Hematopoietic multipotent progenitor cell treated with erythropoietin and hydrocortisone succinate and interleukin-3 and kit ligand, for 8 days (in vitro differentiated cells): ENCODE data around the gene PXYLP1.
"Not testable (repeated sequence)": the region's sequence is repeated elsewhere in the genome, so short reads cannot be mapped to it uniquely, and the experiment has no call there.

ENCODE experiments used
- DNase-seq: peaks from one replicate; pipeline ENCODE4 v3.0.0-alpha.2; 2015

PXYLP1 gene

DNA sequence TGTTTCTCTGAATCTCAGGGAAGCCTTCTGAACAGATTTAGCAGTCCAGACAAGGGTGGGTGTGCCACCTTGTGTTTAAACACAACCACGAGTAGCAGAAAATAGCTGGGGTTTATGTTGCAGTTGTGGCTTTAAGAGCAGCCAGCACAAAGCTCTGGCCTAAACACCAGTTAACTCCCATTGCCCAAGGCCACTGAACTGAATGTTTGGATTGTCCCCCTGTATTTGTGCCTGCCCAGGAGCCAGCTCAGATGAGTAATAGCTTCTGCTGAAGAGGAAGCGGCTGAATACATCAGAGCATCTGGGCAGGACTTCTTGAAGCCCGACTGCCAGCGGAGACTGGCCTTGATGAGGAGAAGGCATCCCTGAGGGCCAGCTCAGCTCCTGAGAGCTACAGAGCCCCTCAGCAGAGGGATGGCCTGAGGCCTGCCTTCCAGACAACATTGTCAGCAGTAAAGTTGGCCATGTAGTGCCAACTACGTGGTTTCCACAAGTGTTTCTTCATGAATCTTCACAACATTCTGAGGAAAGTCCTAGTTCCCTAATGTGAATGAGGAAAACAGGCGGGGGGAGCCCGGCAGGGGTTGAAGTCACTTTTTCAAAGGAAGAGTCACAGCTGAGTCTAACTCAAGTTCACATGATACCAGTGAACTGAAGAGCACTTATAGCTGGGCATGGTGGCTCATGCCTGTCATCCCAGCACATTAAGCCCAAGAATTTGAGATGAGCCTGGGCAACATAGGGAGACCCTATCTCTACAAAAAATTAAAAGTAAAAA, 70.9 kb downstream of the PXYLP1 start:
- DNase-seq = no peak

DNA sequence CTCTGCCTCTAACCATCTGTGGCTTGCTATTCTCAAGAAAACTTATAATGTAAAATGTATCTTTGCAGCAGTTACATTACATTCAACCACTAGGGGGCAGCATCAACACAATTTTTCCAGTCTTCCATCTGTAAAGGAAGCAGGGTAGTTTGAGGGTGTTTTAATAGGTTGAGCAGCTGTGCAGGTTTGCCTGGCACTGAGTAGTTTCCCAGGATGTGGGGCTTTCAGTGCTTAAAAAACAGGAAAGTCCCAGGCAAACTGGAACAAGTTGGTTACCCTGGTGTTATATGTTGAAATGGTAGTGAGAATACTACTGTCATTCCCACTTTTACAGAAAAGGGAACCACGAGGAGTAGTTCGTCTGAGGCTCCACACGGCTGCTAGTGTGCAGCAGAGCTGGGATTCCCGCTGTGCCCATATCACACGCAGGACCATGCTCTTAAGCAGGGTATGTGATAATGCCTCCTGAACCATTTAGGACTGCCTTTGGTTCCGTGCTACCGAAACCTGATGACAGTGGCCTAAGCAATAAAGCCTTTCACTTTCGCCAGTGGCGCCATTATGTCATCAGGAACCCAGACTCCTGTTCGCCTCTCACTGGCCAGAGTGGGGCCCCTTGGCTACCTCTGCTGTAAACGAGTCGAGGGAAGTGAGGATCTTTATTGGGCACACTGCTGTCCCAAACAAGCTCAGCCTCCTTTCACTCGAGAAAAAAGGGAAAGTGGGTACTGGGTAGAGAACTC, 72.0 kb downstream of the PXYLP1 start:
- DNase-seq = peak; percentile 89

DNA sequence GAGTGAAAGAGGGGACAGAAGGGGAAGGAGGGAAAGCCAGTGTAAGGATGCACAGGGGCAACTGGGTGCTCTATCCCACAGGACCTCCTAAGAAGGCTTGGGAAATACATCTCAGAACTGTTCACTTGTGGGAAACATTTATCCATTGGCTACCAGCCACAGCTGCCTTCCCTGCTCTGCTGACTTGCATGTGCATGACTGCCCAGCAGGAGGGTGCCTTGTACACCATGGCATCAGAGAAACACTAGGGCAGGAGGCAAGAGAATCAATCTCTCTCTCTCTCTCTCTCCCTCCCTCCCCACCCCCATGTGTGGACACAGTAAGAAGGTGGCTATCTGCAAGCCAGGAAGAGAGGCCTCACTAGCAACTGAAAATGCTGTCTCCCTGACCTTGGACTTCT, 73.8 kb downstream of the PXYLP1 start:
- peak; percentile 33 for DNase-seq

DNA sequence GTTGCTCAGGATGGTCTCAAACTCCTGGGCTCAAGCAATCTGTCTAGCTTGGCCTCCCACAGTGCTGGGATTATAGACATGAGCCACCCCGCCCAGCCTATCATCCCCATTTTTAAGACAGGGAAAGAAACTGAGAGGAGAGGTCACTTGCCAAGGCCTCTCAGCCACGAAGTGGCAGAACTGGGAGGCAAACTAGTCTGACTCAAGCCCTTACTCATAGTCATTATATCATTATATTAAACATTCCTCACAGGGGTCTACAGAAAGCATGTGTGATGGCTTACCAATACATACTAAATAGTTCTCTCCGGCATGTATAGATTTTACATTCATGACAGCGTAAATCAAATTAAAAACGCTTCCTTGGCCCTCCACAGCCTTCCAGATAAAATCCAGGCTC, 74.7 kb downstream of the PXYLP1 start:
- DNase-seq = no peak

DNA sequence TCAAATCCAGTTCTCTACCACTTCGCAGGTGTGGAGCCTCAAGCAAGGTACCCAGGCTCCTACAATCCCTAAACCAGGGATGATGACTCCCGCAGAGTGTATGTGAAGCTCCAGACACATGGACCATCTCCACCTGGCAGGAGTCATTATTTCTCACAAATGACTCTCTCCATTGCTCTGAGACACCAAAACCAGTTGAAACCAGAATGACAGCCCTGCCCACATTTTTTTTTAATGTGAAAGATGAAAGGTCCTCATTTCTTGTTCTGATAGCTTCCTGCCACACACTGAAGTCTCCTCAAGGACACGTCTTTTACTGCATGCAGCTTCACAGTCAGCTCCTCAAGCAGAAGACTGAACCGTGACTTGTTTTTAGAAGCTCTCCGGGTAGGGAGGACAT, 75.3 kb downstream of the PXYLP1 start:
- no peak for DNase-seq

DNA sequence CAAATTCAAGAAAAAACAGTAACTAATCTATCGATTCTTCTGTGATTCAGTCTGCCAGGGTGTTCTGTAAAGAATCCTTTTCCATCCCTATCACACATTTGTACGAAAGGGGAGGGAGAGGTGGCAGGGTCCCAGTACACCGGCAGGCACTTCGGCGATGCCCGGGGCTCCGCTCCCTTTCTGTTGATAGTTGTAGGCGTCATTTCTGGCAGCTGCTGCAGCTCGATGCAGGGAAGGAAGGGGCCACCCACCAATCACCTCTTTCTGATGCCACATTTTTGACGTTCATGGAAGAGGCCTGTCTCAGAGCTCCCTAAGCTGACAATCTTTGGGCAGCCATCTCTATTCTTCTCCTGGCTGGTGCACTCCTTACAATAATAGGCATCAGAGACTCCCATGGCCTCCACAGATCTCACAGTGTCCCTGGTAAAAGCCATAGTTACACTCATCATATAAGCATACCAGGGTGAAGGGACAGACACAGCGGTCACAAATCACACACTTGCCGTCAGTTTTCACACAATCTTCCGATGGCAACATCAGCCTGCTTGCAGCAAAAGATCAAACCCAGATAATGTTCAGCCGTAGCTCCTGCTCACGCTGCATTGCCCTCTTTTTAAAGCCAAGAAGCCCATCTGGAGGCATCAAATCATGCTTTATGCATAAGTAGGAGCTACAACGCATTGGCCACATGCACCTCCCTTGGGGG, 75.9 kb downstream of the PXYLP1 start:
- no peak for DNase-seq

DNA sequence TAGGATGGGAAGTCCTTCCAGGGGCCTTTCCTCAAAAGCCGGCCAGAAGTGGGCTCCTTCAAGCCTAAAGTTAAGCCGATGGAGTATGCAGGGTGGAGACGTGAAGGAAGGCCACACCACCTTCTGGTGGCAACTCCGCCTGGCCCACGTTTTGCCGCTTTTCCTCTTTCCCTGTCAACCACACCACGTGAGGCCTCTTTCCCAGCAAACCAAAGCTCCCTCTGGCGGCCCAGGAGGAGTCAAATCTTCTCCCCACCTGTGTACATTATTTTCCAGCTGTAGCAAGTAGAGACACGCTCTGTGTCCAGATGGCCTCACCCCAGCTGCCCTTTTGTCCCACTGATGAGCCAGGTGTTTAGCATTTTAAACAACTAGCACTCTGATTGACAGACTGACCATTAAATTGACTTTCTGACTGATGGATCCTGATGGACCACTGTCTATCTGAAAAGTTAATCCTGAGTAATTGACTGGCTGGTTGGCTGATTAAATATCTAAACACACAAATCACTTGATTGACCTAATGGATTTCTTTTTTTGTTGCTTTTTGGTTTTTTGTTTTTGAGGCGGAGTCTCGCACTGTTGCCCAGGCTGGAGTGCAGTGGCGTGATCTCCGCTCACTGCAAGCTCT, 77.1 kb downstream of the PXYLP1 start:
- peak; percentile 30 for DNase-seq

DNA sequence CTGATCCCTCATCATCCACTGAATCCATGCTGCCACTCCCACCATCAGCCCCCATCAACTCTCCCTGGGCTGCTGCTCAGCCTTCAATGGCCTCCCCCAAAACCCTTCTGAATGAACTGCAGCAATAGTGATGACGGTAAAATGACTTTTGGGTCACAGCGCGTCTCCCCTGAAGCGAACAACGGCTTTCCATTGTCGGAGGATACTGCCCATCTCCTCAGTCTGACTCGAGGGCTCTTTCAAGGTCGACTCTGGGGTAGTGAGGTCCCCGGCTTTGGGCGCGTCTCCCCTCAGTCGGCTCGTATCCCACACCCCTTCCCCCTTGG, 79.5 kb downstream of the PXYLP1 start:
- no peak for DNase-seq

DNA sequence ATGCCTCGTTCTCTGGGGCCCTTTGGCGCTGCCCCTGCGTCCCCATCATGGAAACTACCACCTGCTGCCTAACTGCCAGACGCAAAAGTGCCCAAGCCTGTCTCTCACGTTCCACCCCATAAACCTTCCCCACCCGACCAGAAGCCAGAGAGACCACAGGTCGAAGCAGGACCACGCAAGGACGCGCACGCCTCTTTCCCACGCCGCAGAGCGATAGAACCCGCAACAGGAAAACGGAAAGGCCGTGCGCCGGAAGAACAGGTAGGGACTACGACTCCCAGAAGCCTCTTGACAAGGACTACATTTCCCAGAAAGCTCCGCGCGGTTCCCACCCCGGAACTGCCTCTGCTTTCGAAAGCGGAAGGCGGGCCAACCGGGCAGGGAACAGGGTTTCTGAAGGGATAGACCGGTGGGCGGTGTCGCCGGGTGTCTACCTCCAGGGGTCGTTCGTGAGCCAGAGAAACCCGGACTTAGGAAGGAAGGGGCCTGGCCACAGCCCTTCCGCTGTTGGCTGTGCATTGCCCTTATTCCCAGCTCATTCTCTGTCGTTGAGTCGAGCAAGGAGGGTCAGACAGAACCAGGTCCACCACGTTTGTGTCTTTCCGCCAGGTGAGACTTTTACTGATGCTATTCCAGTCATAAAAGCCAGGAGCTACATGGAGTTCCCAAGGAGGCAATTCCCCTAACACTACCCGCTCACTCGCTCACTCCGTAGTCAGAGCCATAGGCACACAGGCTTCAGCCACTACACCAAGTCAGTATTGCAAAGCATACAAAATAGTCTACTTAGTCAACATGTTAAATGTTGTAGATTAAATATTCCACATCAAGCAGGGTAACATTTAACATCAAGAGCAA, 80.1 kb downstream of the PXYLP1 start:
- peak; percentile 99 for DNase-seq

DNA sequence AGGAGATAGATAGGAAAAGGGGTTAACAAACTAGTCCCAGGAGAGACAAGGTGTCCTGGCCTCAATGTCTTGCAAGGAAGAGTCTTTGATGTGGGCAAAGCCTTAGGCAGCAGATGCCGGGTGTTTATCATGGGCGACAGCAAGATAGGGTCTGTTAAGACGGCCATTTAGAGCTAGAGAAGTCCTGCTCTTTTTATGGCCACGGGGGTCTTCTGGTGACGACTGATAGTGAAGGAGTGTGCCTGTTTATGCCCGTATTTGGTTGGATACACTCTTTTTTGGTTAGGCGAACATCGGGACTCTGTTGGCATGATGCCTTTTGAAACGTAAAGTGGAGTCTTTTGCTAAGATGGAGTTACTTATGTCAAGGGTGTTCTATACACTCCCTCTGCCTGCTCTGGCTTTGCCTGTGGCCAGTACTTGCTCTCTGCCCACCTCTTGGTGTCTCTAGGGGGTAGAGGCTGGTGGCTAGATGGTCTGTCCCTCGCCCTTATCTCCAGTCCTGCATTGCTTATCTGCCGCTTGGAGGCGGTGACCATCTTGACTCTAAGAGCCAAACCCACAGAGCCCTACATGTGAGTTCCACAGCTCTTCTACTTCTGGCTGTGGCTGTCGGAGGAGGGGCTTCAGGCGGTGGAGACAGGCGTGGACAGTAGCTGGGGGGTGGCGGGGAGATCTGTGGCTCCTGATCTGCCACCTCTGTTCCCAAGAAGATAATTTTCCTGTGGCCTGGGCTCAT, 80.9 kb downstream of the PXYLP1 start:
- DNase-seq = peak; percentile 98

DNA sequence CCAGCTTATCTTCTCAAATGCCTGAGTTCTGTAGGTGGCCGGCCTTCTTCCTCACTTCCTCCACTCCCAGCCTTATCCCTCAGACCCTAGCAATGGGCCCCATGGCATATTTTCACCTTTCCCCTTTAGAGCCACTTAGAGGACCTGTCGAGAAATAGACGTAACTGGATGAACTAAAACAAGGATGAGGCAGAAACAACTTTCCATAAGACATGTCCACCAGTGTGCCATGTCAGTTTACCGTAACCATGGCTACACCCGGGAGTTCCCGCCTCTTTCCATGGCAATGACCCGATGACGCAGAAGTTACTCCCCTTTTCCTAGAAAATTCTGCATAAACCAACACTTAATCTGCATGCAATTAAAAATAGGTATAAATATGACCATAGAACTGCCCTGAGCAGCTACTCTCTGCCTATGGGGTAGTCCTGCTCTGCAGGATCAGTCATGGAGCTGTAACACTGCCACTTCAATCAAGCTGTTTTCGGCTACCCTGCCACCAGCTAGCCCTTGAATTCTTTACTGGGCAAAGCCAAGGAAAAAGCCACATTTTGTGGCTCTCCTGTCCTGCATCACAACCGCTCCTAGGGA, 81.6 kb downstream of the PXYLP1 start:
- peak; percentile 80 for DNase-seq

DNA sequence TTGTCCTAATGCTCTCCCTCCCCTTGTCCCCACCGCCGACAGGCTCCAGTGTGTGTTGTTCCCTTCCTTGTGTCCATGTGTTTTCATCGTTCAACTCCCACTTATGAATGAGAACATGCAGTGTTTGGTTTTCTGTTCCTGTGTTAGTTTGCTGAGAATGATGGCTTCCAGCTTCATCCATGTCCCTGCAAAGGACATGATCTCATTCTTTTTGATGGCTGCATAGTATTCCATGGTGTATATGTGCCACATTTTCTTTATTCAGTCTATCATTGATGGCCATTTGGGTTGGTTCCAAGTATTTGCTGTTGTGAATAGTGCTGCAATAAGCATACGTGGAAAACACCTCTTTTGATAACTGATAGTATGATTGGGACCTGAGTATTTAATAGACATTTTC, 82.8 kb downstream of the PXYLP1 start:
- DNase-seq = not testable (repeated sequence)

DNA sequence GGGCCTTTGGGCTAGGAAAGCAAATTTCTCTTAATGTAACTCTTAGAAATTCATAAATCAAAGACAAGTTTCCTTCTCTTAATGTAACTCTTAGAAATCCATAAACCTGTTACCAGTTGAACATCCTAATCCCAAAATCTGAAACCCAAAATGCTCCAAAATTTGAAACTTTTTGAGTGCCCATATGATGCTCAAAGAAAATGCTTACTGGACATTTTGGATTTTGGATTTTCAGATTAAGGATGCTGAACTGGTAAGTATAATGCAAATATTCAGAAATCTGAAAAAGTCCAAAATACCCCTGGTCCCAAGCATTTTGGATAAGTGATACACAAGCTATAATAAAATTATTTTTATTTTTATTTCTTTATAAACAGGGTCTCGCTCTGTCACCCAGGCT, 85.2 kb downstream of the PXYLP1 start:
- DNase-seq = no peak

DNA sequence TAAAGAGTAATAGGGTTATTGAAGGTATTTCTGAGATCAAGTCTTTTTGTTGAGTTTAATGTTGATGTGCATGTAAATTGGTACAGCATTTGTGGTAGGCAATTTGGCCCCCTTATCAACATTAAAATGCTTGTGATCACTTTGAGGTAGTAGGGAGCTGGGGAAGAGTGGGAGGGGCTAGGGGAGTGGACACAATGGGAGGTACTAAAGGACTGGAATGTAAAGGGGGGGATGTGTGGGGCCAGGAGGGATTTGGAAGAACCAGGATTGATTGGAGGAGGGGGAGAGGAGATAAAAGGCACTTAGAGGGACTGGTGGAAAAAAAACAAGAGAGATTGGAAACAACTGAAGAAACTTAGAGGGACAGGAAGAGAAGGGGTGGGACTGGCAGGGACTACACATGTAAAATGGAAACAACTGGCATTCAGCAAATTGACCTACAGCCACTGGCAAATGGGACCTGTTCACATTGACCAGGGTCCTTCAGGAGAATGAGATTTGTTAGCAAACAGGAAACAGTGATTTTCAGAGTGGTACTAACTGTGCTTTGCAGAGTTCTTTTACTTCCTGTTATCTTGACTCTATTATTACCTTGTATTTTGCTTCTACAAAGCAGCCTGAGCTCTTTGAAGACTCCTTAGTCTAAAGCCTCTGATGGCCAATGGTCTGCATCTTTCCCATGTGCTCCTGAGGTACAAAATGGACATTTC, 88.9 kb downstream of the PXYLP1 start:
- no peak for DNase-seq

DNA sequence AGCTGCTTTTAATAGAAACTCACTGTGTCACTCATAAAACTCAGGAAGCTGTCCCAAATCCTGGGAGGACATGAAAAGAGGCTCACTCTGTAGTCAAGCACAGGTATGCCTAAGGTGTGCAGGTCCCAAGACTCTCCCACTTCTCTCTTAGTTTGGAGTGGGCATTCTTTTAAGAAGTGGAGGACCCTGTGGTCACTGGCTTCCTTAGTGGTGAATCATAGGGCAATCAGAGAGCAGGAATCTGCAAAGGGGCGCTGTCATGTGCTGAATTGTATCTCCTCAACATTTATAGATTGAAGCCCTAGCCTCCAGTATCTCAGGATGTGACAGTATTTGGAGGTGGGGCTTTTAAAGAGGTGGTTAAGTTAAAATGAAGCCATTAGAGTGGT, 89.5 kb downstream of the PXYLP1 start:
- DNase-seq = no peak

DNA sequence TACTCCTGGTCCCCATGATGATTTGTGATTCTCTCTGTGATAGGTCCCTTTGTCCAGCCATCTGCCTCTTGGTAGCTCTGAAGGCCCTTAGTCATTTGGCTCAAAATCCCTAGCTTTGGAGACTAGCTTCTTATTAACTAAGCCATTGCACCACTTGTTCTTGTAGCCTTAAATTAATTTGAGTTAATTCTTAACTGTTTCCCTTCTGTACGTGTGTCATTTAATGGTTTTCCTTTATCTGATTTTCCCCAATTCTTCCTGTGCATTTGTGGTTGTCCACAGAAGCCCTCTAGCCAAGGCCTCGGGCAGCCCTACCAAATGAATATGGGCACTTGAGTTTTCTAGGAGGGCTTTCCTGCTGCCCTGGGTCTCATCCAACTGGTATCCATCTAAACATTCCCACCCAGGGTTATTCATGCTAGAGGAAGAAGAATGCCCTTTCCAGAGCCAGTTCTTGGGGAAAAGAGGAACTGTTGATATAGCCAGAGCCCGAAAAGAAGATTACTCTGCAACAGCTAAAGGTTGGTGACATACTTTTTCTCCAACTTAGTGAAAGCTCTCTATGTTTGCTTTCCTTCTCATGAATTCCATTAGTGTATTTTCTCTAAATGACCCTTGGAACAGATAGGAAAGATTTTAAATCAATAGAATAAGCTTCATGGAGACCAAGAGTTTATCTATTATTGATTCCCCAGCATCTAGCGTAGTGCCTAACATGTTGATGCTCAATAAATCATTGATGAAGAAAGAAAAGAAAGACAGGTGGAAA, 92.5 kb downstream of the PXYLP1 start:
- DNase-seq = no peak

DNA sequence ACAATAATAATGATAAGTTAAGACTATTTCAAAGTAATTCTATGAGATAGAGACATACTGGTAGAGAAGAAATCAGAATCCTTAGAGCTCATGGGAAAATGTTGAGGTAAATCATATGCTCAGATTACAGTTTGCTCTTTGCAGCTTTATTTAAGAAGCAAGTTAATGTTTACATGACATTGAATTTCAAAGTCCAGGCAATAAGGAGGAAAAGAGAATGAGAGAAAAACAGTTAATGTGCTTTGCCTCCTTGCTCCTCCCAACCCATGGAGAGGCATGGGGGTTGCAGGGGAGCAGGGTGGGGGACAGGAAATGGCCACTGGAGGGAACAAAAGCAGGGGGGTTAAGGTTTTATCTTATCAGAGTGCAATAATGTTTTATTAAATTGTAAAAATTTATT, 94.5 kb downstream of the PXYLP1 start:
- no peak for DNase-seq

DNA sequence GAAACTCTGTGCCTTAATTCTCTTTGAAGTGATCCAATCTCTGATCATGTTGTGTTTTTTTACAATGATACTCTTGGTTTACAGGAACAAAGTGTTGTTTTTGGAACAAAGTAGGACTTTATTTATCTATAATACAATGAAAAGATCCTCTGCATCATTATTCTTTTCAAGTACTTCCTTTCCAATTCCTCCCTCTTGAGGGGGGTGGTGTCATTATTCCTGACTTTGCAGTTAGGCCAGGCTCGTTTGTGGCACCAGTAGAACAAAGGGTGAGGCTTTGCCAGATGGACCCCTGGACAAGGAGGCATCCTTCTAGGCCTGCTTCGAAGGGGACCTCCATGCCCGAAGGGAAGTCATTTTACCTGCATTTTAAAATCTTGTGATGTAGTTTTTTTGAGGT, 95.0 kb downstream of the PXYLP1 start:
- DNase-seq = no peak

DNA sequence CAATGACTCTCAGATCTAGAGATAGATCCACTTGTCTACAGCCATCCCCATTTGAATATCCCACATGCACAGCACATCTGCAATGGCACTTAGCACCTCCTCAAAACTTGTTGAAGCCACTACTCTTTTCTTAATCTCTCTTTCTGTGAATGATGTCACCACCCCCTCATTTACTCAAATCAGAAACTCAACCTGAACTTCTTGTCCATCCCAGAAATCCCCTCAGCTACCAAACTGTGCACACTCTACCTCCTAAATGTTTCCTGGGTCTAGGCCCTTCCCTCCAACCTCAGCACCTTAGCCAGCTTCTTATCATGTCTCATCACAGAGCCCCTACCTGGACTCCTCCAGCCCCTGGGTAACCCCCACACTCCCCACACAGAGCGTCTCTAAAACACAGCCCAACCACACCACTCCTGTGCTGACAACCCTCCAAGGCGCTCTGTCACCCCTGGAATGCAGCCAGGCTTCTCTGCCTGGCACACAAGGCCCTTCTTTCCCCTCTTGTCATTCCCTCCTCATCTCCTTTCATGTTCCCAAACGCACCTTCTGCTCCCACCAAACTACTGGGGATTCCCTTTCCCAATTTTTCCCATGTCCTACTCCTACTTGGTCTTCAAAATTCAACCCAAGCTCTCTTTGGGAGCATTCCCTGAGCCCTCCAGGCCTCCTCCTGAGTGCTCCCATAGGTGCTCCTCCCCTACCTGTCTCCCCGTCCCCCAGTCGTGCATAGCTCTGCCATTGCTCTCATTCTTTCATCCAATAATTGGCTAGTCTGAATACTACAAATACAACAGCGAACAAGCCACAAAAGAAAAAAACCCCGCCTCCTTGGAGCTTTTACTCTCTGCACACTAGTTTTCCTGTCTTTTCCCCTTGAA, 96.9 kb downstream of the PXYLP1 start:
- peak; percentile 37 for DNase-seq
